Upper lobe of left lung (tissue), 6 donors: ENCODE measurements around the gene AAGAB. TPM values are rescaled to one million over a fixed set of nuclear protein-coding genes. Genes with fewer than 3 reads are reported as not detected.

Experiments
- ATAC-seq, 2 donors: fragments of 200-7000 bp; cut with Tn5 transposase; one replicate each; pipeline ENCODE4 v1.9.1; 2022; ENCODE audit warnings: mild to moderate bottlenecking in 2 of 2, moderate library complexity in 2 of 2; ENCODE audit not compliant: low FRiP score in 2 of 2
- DNase-seq, 2 donors: peaks; one replicate each; pipeline ENCODE4 v3.0.0-alpha.2; 2019 to 2020
- H3K27ac ChIP-seq, 4 donors: fragments of 200-600 bp; sonication (generic); one replicate each; pipeline ENCODE4 v1.5.1; 2016 to 2019
- H3K27me3 ChIP-seq, 4 donors: fragments of 200-600 bp; sonication (generic); one replicate each; pipeline ENCODE4 v1.5.1; 2017 to 2019
- H3K36me3 ChIP-seq, 4 donors: fragments of 200-600 bp; sonication (generic); one replicate each; pipeline ENCODE4 v1.5.1; 2016 to 2019
- H3K4me1 ChIP-seq, 4 donors: fragments of 200-600 bp; sonication (generic); one replicate each; pipeline ENCODE4 v1.5.1; 2018 to 2019
- H3K4me3 ChIP-seq, 4 donors: fragments of 200-600 bp; sonication (generic); one replicate each; pipeline ENCODE4 v1.5.1; 2017 to 2019; ENCODE audit warnings: mild to moderate bottlenecking in 2 of 4, moderate library complexity in 1 of 4
- H3K9me3 ChIP-seq, 4 donors: fragments of 200-600 bp; sonication (generic); one replicate each; pipeline ENCODE4 v1.5.1; 2018 to 2019
- EP300 ChIP-seq, 4 donors: sonication (generic); formaldehyde crosslinking; IDR thresholded peaks; one replicate each; pipeline ENCODE4 v1.5.1; 2017; ENCODE audit warnings: antibody characterized with exemption in 4 of 4, control low read depth in 2 of 4
- POLR2A ChIP-seq, 4 donors: fragments of 450-650 bp; IDR thresholded peaks; one replicate each; pipeline ENCODE4 v1.5.1; 2016 to 2017; ENCODE audit warnings: antibody characterized with exemption in 4 of 4, mild to moderate bottlenecking in 2 of 4
- POLR2AphosphoS5 ChIP-seq, 2 donors: sonication (generic); formaldehyde crosslinking; IDR thresholded peaks; one replicate each; pipeline ENCODE4 v1.5.1; 2017; ENCODE audit warnings: antibody characterized with exemption in 2 of 2
- WGBS, 2 donors: methylation state at CpG; one replicate each; pipeline ENCODE4 v1.1.5; 2017 to 2018; 5-methylcytosine and 5-hydroxymethylcytosine counted together
- total RNA-seq, 6 donors: library from RNA; depleted of rRNA in 4 of 6; stranded (reverse); fragments of >200 nt in 4 of 6; gene quantifications; one replicate each; pipeline versions ENCODE4 v1.1.0 to v1.2.1, GENCODE V29; 2016 to 2021
- TF ChIP-seq, protein P1 (sequence below), 6 experiments: fragments of 450-650 bp in 4 of 6; fragments of 200-600 bp in 2 of 6; sonication (generic) in 2 of 6; IDR thresholded peaks; one replicate each; pipeline ENCODE4 v1.5.1; 2016 to 2019; ENCODE audit warnings: antibody characterized with exemption in 6 of 6
- donor health status: DM: no; HTN: no; CAD: no; lungs with moderate emphysema.
- donor health status: DM: no; HTN: yes; CAD: no; lungs with severe emphysema.

Gene AAGAB
- total RNA-seq, 6 donors from 2014 or later: 23.0 to 54.2 (median 32.3) TPM

DNA sequence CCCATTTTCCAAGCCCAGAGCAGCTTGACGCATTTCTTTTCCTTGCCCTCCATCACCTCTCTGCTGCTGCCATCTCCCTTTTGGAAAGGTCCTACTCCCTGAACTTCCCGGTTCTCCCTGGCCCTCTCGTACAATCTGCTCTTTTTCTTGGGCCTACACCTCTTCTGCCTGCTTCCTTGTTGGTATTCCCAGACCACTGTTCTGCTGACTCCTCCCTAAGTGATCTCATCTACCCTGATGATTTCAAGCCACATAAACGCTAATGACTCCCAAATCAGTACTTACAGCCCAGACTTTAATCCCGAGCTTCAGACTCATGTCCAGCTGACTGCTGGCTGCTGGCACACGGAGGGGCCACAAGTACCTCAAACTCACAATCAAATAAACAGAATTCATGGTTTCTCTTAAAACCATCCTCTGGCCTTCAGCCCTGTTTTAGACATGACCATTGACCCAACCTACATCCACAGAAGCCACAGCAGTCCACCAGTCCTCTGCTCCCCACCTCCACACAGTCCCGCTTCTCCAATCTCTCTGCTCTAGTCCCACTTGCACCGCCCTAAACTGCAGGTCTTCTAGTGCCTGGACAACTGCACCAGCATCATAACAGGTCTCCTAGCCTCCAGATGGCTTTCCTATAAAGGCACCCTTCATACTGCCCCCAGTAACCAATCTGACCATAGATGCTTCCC is 57.6 kb downstream of the AAGAB start:
- no peak overlapping the region for H3K4me3 ChIP-seq
- peaks cover 0 to 18% (median 3%) of the 10 kb centered on the region in 4 donors for H3K36me3 ChIP-seq
- H3K4me1 ChIP-seq: peaks cover 0 to 4% (median 3%) of the 10 kb centered on the region in 4 donors
- no peak for DNase-seq
- no peaks in the 10 kb centered on the region for H3K9me3 ChIP-seq
- ATAC-seq: peak in 1 of 2 donors; percentile 84
- 89 to 92% methylated on average over 8 of the region's 8 CpGs for WGBS, 2 donors
- TF ChIP-seq POLR2AphosphoS5 (IDR thresholded peaks at IDR 0.05): no peak
- H3K27me3 ChIP-seq: no peaks in the 10 kb centered on the region
- no peak overlapping the region for H3K27ac ChIP-seq

DNA sequence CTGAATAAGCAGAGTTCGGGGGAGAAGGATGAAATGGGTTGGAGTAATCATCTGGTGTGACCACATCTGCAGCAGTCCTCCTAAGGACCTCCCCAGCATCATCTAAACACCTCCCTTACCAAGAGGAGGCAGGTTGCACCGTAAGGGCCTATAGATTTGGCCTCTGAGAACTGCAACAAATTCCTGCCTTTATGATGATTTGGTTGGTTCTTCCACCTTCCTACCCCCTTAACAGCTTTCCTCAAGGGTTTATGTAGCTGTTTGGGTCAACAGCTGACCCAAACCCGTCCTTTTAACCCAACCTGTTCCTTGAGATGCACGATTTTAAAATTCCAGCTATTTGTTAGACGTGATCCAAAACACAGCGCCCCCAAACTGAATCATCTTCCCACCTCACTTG is 58.2 kb downstream of the AAGAB start:
- ATAC-seq: no peak
- WGBS, 2 donors: 97% methylated on average over 6 of the region's 6 CpGs
- H3K27me3 ChIP-seq: no peaks in the 10 kb centered on the region

DNA sequence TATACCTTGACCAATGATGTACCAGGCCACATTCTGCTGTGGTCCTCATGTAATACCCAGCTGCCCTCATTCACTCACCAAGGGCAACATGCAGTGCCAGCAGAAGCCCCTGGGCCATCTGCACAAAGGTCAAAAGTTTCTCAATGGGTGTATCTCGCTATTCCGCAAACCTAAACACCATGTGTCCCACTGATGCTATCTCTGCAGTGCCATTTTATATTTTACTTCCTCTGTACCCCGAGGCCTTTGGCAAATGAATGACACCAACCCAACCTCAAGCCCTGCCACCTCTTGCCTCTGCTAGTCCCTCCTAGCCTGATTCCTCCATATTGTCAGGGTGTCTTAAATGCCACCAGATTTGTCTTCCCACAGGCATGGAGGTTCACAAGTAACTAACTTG is 59.2 kb downstream of the AAGAB start:
- no peak for DNase-seq
- Histone ChIP-seq H3K27me3 (no peaks in the 10 kb centered on the region), H3K4me1 (peaks cover 0 to 3% (median under 1%) of the 10 kb centered on the region in 4 donors), H3K4me3 (no peak overlapping the region), H3K9me3 (no peaks in the 10 kb centered on the region), H3K27ac (no peak overlapping the region), H3K36me3 (peaks cover 0 to 29% (median 6%) of the 10 kb centered on the region in 4 donors)
- ATAC-seq: no peak
- WGBS, 2 donors: 84 to 86% methylated on average over 3 of the region's 3 CpGs
- TF ChIP-seq POLR2AphosphoS5 (IDR thresholded peaks at IDR 0.05) (no peak), EP300 (IDR thresholded peaks at IDR 0.05) (no peak), POLR2A (IDR thresholded peaks at IDR 0.05) (no peak)
- TF ChIP-seq, protein P1, sequence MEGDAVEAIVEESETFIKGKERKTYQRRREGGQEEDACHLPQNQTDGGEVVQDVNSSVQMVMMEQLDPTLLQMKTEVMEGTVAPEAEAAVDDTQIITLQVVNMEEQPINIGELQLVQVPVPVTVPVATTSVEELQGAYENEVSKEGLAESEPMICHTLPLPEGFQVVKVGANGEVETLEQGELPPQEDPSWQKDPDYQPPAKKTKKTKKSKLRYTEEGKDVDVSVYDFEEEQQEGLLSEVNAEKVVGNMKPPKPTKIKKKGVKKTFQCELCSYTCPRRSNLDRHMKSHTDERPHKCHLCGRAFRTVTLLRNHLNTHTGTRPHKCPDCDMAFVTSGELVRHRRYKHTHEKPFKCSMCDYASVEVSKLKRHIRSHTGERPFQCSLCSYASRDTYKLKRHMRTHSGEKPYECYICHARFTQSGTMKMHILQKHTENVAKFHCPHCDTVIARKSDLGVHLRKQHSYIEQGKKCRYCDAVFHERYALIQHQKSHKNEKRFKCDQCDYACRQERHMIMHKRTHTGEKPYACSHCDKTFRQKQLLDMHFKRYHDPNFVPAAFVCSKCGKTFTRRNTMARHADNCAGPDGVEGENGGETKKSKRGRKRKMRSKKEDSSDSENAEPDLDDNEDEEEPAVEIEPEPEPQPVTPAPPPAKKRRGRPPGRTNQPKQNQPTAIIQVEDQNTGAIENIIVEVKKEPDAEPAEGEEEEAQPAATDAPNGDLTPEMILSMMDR (IDR thresholded peaks at IDR 0.05): no peak

More for the DNA sequence above, 58.2 kb downstream of the AAGAB start:
- no peak for DNase-seq
- Histone ChIP-seq H3K4me1 (peaks cover 0 to 4% (median 3%) of the 10 kb centered on the region in 4 donors), H3K9me3 (no peaks in the 10 kb centered on the region), H3K27ac (no peak overlapping the region), H3K4me3 (no peak overlapping the region), H3K36me3 (peaks cover 0 to 21% (median 4%) of the 10 kb centered on the region in 4 donors)
- TF ChIP-seq POLR2A (IDR thresholded peaks at IDR 0.05) (no peak), POLR2AphosphoS5 (IDR thresholded peaks at IDR 0.05) (no peak), EP300 (IDR thresholded peaks at IDR 0.05) (no peak)

- no peak for DNase-seq
- no peaks in the 10 kb centered on the region for H3K9me3 ChIP-seq
- H3K27me3 ChIP-seq: no peaks in the 10 kb centered on the region
- no peak overlapping the region for H3K27ac ChIP-seq
- no peak overlapping the region for H3K4me3 ChIP-seq
- 86 to 91% methylated on average over 9 of the region's 9 CpGs for WGBS, 2 donors
- H3K36me3 ChIP-seq: peaks cover 0 to 38% (median 6%) of the 10 kb centered on the region in 4 donors
- ATAC-seq: peak in 1 of 2 donors; percentile 35
- TF ChIP-seq, protein P1 (IDR thresholded peaks at IDR 0.05): no peak
- TF ChIP-seq EP300 (IDR thresholded peaks at IDR 0.05): no peak
- TF ChIP-seq POLR2AphosphoS5 (IDR thresholded peaks at IDR 0.05): no peak
- TF ChIP-seq POLR2A (IDR thresholded peaks at IDR 0.05): no peak
- H3K4me1 ChIP-seq: no peaks in the 10 kb centered on the region
Observed at GRCh38 chr15:67194171-67195114, 60.0 kb downstream of the AAGAB start.

DNA sequence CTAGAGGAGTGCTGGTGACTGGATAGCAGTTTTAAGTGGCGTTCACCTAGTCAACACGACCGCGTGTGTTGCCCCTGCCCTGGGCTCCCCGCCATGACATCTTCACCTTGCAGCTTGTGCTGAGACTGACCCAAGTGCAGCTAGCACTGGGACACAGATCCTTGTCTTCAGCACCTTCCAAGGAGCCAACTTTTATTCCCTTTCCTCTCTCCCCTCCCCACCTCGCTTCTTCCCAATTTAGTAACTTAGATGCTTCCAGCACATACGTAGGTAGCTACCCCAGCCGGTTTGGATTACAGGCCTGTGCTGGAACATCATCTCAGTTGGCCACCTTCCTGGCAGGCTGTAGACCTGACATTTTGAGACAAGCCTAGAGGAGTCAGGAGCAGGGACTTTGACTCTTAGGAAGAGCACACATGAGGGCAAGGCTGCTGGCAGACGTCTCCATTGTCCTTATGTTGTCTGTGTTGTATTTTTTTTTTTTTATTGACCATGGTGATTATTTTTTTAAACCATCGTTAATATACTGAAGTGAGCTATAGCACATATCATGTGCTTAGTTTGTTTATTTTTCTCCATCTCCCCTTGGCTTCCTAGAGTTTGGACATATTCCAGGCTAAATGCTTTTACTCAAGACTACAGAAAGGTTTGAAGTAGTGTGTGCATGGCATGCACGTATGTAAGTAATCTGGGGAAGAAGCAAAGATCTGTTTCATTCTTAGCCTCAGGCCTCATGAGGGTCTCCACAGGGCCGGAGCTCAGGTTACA is 61.1 kb downstream of the AAGAB start:
- DNase-seq (no peak), ATAC-seq (no peak)
- Histone ChIP-seq H3K27me3 (no peaks in the 10 kb centered on the region), H3K36me3 (peaks cover 0 to 42% (median 10%) of the 10 kb centered on the region in 4 donors), H3K27ac (peak overlapping the region in 1 of 4 donors; percentile 4), H3K4me3 (no peak overlapping the region), H3K4me1 (peaks cover 0 to 1% (median 0%) of the 10 kb centered on the region in 4 donors), H3K9me3 (no peaks in the 10 kb centered on the region)
- TF ChIP-seq EP300 (IDR thresholded peaks at IDR 0.05): no peak
- no peak for TF ChIP-seq POLR2A (IDR thresholded peaks at IDR 0.05)
- TF ChIP-seq, protein P1 (IDR thresholded peaks at IDR 0.05): no peak
- no peak for TF ChIP-seq POLR2AphosphoS5 (IDR thresholded peaks at IDR 0.05)
- 78 to 83% methylated on average over 11 to 12 of the region's 12 CpGs for WGBS, 2 donors
